Measurements from ENCODE around the gene LMAN1L. TPM values are rescaled to one million over a fixed set of nuclear protein-coding genes. Genes with fewer than 3 reads are reported as not detected.

LMAN1L gene
- total RNA-seq, 2 donors from 2014 or later, result not detected

- Histone ChIP-seq H3K36me3 (replicated peaks in 1 of 2; ENCODE audit: insufficient read depth in 1 of 2, low read depth in 2 of 2) (peaks cover under 1 to 30% of the 10 kb centered on the region in 2 donors), H3K9me3 (no peaks in the 10 kb centered on the region), H3K27me3 (no peaks in the 10 kb centered on the region), H3K4me3 (no peak overlapping the region), H3K4me1 (peaks cover 8% of the 10 kb centered on the region), H3K27ac (no peak overlapping the region)
- TF ChIP-seq POLR2A (IDR thresholded peaks at IDR 0.05), result no peak
- WGBS, 2 donors, result 86 to 95% methylated on average over 2 to 3 of the region's 3 CpGs
- no peak for ATAC-seq
- intact Hi-C loops (cut with DNase I), result loop anchor here (10.0 kb wide), 1 partner anchor 57 kb away; the partner anchor contains the start of gene FAM219B
- peak in 1 of 4 donors; percentile 33 for DNase-seq
Observed at GRCh38 chr15:74847432-74847831, 34.8 kb downstream of the LMAN1L start.

- H3K4me3 ChIP-seq, result no peak overlapping the region
- H3K4me1 ChIP-seq, result no peaks in the 10 kb centered on the region
- intact Hi-C loops (cut with DNase I), result no loop called here
- DNase-seq (no peak), ATAC-seq (no peak)
- TF ChIP-seq CTCF (IDR thresholded peaks at IDR 0.05) (no peak), POLR2A (IDR thresholded peaks at IDR 0.05) (no peak)
- H3K9me3 ChIP-seq, result no peaks in the 10 kb centered on the region
- H3K27ac ChIP-seq, result no peak overlapping the region
- WGBS, 2 donors, result 86 to 93% methylated on average over 4 of the region's 4 CpGs
- H3K27me3 ChIP-seq, result no peaks in the 10 kb centered on the region
- H3K36me3 ChIP-seq (replicated peaks in 1 of 2; ENCODE audit: insufficient read depth in 1 of 2, low read depth in 2 of 2), result peaks cover 13 to 43% of the 10 kb centered on the region in 2 donors
Observed at GRCh38 chr15:74850393-74850792, 37.8 kb downstream of the LMAN1L start.

- DNase-seq, result no peak
- 96 to 97% methylated on average over 4 to 7 of the region's 7 CpGs for WGBS, 2 donors
- no peak overlapping the region for H3K27ac ChIP-seq
- H3K4me3 ChIP-seq, result no peak overlapping the region
- ATAC-seq, result no peak
- no peaks in the 10 kb centered on the region for H3K27me3 ChIP-seq
- intact Hi-C loops (cut with DNase I), result no loop called here
- H3K9me3 ChIP-seq, result no peaks in the 10 kb centered on the region
- peaks cover 13 to 43% of the 10 kb centered on the region in 2 donors for H3K36me3 ChIP-seq (replicated peaks in 1 of 2; ENCODE audit: insufficient read depth in 1 of 2, low read depth in 2 of 2)
- peaks cover 7% of the 10 kb centered on the region for H3K4me1 ChIP-seq
- TF ChIP-seq POLR2A (IDR thresholded peaks at IDR 0.05) (no peak), CTCF (IDR thresholded peaks at IDR 0.05) (no peak)
Observed at GRCh38 chr15:74851960-74852359, 39.3 kb downstream of the LMAN1L start.

- Histone ChIP-seq H3K9me3 (no peaks in the 10 kb centered on the region), H3K27me3 (no peaks in the 10 kb centered on the region), H3K36me3 (replicated peaks in 1 of 2; ENCODE audit: insufficient read depth in 1 of 2, low read depth in 2 of 2) (peaks cover 13 to 37% of the 10 kb centered on the region in 2 donors), H3K4me3 (no peak overlapping the region), H3K27ac (no peak overlapping the region), H3K4me1 (peaks cover 30% of the 10 kb centered on the region)
- intact Hi-C loops (cut with DNase I), result no loop called here
- no peak for ATAC-seq
- no peak for DNase-seq
- TF ChIP-seq POLR2A (IDR thresholded peaks at IDR 0.05) (no peak), CTCF (IDR thresholded peaks at IDR 0.05) (no peak)
- 96 to 100% methylated on average over 1 to 13 of the region's 13 CpGs for WGBS, 2 donors
Observed at GRCh38 chr15:74854453-74855022, 41.9 kb downstream of the LMAN1L start.

GRCh38 chr15:74855857-74856256 lies 43.2 kb downstream of the LMAN1L start:
- no peak for ATAC-seq
- 74 to 97% methylated on average over 2 of the region's 2 CpGs for WGBS, 2 donors
- no peak for TF ChIP-seq CTCF (IDR thresholded peaks at IDR 0.05)
- Histone ChIP-seq H3K4me3 (no peak overlapping the region), H3K27me3 (no peaks in the 10 kb centered on the region), H3K9me3 (no peaks in the 10 kb centered on the region), H3K4me1 (peaks cover 37% of the 10 kb centered on the region), H3K27ac (no peak overlapping the region), H3K36me3 (replicated peaks in 1 of 2; ENCODE audit: insufficient read depth in 1 of 2, low read depth in 2 of 2) (peaks cover 13 to 29% of the 10 kb centered on the region in 2 donors)
- DNase-seq, result no peak
- intact Hi-C loops (cut with DNase I), result no loop called here
